Measurements from ENCODE around the gene PRRG4. TPM values are rescaled to one million over a fixed set of nuclear protein-coding genes. Genes with fewer than 3 reads are reported as not detected.

PRRG4 gene
- total and polyA plus RNA-seq, 2 of the 4 experiments (the other 2 are of a cell fraction) = not detected

- Histone ChIP-seq H3K4me3 (ENCODE audit: insufficient read depth, low read depth, low read length) (no peak overlapping the region), H2AFZ (replicated peaks; ENCODE audit: low read length, poor library complexity) (no peak overlapping the region), H3K4me2 (ENCODE audit: low read depth, low read length) (no peak overlapping the region), H2BK20ac (ENCODE audit: low read depth, low read length) (no peak overlapping the region), H2BK15ac (ENCODE audit: low read depth, low read length) (no peak overlapping the region), H3K14ac (replicated peaks; ENCODE audit: low read depth, low read length) (no peak overlapping the region), H3K18ac (ENCODE audit: low read depth, low read length) (no peak overlapping the region), H2AK9ac (replicated peaks; ENCODE audit: low read depth, low read length, poor library complexity) (no peak overlapping the region), H3K27ac (ENCODE audit: insufficient read depth, low read length) (no peak overlapping the region), H2AK5ac (ENCODE audit: low read depth, low read length) (no peak overlapping the region), H3K23ac (ENCODE audit: low read depth, low read length) (no peak overlapping the region), H3K36me3 (ENCODE audit: control insufficient read depth, insufficient read depth, low read length) (no peaks in the 10 kb centered on the region), H3K27me3 (ENCODE audit: control insufficient read depth, insufficient read depth, low read length) (peaks cover 7% of the 10 kb centered on the region), H4K5ac (ENCODE audit: low read depth, low read length) (no peak overlapping the region), H4K8ac (ENCODE audit: low read depth in 2 of 2, low read length in 2 of 2) (no peak overlapping the region), H3K4me1 (ENCODE audit: control insufficient read depth, insufficient read depth, low read length) (no peaks in the 10 kb centered on the region), H3K9me1 (ENCODE audit: insufficient read depth, low read length) (no peaks in the 10 kb centered on the region), H3K9me3 (ENCODE audit: control insufficient read depth, insufficient read depth, low read length) (no peaks in the 10 kb centered on the region), H3K9ac (ENCODE audit: low read depth, low read length) (no peak overlapping the region), H4K20me1 (ENCODE audit: insufficient read depth, low read length) (no peaks in the 10 kb centered on the region), H3K56ac (ENCODE audit: extremely low read depth, insufficient read depth, low read length) (no peak overlapping the region), H2BK5ac (ENCODE audit: low read depth, low read length, poor library complexity, severe bottlenecking) (no peak overlapping the region), H4K91ac (ENCODE audit: insufficient read depth, low read depth, low read length) (no peak overlapping the region), H3K4ac (ENCODE audit: low read depth, low read length) (no peak overlapping the region), H2BK120ac (ENCODE audit: low read depth, low read length) (no peak overlapping the region), H3K79me1 (ENCODE audit: low read depth in 1 of 2, low read length in 2 of 2) (no peaks in the 10 kb centered on the region)
- WGBS, 2 experiments (ENCODE audit: extremely low coverage in 2 of 2, insufficient read length in 1 of 2) = 17% methylated on average over 1 of the region's 2 CpGs; no CpG with 5 or more reads in 1 of the 2 experiments
- dilution Hi-C loops (cut with HindIII; ENCODE audit: low sequenced_read_pairs, unreplicated experiment) = no loop called here
- intact Hi-C loops (cut with micrococcal nuclease) = no loop called here
- BruUV-seq (replicated peaks) = no TSS peak
- DNase-seq (no peak), ATAC-seq (ENCODE audit: low read depth) (no peak)
- ChIA-PET POLR2A (ENCODE audit: unreplicated experiment) (no interaction called here), CTCF (no interaction called here)
- in situ Hi-C loops (cut with MboI; ENCODE audit: low sequenced_read_pairs) = no loop called here
- TF ChIP-seq MAFK (IDR thresholded peaks at IDR 0.05; ENCODE audit: low read depth, low read length) (no peak), SMC3 (IDR thresholded peaks at IDR 0.05; ENCODE audit: low read depth, low read length) (no peak), RCOR1 (IDR thresholded peaks at IDR 0.05; ENCODE audit: insufficient replicate concordance, low read length) (no peak), FOS (IDR thresholded peaks at IDR 0.05; ENCODE audit: low read depth, low read length) (no peak)
These were observed 25.9 kb downstream of the PRRG4 start for GRCh38 chr11:32855601-32856000.

Data from IMR-90 (cell line).